ENCODE measurements around the gene MICB. TPM values are rescaled to one million over a fixed set of nuclear protein-coding genes. Genes with fewer than 3 reads are reported as not detected.
A peak's percentile ranks its signal among the peaks of the same experiment; 100 is the strongest.
"Not testable (repeated sequence)": the region's sequence is repeated elsewhere in the genome, so short reads cannot be mapped to it uniquely, and the experiment has no call there.

The MICB gene
- 1 to 10 TPM; 2.1 to 2.2 TPM for total RNA-seq
- long read RNA-seq, partial matches to known transcripts, result 0 of 2 reads
- long read RNA-seq, other reads (novel, unspliced or antisense), result 0 of 2 reads

DNA sequence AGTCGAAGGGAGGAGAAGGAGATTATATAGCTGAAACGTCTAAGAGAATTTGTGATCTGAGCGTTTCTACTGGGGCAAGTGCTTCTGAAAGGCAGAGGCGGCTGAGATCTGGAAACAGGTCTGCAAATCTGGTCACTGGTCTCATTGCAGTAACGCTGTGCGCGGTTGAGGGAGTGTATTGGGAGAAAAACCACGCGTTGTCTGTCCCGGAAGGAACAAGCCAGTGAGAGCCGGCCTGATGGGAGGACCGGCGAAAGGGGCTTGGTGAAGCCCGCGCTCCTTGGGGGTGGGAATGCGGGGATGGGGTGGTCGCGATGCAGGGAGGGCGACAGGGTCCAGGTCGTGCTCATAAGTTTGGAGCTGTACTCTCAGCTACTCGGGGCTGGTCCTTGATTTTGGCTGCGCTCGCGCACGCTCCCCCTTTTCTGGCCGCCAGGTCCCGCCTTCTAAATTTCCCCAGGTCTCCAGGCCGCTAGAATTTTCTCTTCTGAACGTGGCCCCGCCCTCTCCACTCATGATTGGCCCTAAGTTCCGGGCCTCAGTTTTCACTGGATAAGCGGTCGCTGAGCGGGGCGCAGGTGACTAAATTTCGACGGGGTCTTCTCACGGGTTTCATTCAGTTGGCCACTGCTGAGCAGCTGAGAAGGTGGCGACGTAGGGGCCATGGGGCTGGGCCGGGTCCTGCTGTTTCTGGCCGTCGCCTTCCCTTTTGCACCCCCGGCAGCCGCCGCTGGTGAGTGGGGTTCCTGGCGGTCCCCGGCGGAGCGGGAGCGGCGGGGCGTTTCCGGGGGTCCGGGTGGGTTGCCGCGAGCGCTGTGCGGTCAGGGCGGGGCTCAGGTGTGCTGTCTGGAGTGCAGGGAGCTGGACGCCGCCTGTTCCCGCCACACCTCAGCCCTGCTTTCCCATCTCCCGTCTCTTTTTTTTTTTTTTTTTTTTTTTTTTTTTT lies at the start of gene MICB:
MICB (plus strand) TSS at position 615 of the 946 bp plus-strand sequence; CDS start at position 664, 49 bp downstream.
- peak; percentile 84 for DNase-seq
- ATAC-seq, result peak; percentile 68 to 80
- intact Hi-C loops (cut with DNase I), result loop anchor here in 1 of 2 donors (5.0 kb wide), 1 partner anchor 44 kb away; the partner anchor contains the start of gene DDX39B

DNA sequence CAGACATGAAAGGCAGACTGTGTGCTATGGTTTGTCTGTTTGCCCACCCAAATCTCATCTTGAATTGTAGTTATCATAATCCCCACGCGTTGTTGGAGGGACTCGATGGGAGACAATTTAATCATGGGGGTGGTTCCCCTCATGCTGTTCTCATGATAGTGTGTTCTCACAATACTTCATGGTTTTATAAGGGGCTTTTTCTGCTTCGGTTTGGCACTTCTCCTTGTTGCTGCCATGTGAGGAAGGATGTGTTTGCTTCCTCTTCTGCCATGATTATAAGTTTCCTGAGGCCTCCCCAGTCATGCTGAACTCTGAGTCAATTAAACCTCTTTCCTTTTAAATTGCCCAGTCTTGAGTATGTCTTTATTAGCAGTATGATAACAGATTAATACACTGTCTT lies 47.2 kb upstream of the MICB start:
- intact Hi-C loops (cut with DNase I), result no loop called here
- no peak for ATAC-seq
- DNase-seq, result no peak

DNA sequence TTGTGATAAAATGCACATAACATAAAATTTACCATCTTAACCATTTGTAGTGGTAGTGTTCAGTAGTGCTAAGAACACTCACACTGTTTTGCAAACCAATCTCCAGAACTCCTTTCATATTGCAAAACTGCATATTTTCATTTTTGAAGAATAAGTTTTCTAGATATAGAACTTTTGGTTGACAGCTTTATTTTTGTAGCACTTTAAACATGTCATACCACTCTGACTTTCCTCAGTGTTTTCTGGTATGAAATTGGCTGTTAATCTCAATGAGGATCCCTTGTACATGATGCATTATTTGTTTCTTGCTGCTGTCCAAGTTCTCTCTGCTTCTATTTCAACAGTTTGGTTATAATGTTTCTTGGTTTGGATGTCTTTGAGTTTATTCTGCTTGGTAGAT lies 45.1 kb upstream of the MICB start:
- ATAC-seq (no peak), DNase-seq (no peak)
- intact Hi-C loops (cut with DNase I), result no loop called here

DNA sequence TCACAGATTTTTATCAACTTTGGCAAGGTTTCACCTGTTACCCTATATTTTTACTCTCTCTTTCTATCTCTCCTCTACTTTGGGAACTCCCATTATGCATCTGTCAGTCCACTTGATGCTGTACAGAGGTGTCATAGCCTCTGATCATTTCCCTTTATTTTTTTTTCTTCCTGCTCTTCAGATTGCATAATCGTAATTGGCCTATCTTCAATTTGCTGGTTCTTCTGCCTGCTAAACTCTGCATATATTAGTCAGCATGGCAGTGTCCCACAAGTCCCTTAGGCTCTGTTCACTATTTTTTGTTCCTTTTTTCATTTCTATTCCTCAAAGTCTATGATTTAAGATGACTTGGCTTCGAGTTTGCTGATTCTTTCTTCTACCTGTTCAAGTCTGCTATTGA lies 44.7 kb upstream of the MICB start:
- ATAC-seq (no peak), DNase-seq (no peak)
- intact Hi-C loops (cut with DNase I), result no loop called here

DNA sequence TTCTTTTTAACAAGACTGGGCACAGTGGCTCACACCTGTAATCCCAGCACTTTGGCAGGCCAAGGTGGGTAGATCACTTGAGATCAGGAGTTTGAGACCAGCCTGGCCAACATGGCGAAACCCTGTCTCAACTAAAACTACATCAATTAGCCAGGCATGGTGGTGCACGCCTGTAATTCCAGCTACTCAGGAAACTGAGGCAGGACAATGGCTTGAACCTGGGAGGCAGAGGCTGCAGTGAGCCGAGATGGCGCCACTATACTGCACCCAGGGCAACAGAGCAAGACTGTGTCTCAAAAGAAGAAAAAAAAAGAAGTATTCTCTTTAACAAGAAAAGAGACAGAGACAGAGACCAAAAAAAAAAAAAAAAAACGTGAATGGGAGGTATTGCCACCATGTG lies 38.1 kb upstream of the MICB start:
- ATAC-seq; DNase-seq; intact Hi-C loops (cut with DNase I): not testable (repeated sequence)

DNA sequence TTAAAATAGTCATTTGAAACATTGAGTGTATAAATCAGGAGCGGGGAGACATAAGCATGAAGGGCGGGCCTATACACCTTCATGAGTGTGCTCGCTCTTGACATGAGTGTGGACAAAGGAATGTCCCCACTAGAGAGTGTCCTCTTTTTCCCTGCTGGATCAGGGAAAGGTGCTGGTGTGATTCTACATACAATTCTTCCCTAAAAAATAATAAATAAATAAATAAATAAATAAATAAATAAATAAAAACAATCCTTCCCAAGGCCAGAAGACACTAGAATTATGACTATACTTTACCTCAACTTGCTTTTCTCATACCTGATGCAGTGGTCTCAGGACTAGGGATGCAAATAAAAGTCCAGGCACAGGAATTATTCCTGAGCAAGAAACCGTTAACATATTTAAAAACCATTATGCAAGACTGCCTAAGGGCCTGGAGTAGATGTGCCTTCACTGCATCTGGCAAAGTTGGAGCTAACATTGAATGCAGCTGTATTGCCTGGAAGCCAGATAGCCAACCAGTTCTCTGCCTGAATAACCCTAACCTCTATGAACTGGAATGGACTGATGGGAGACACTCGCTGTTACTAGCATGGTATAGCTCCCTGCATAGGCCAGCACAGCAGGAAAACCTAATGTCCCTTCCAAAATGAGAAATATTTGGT lies 37.5 kb upstream of the MICB start:
- intact Hi-C loops (cut with DNase I), result no loop called here
- ATAC-seq (no peak), DNase-seq (no peak)

DNA sequence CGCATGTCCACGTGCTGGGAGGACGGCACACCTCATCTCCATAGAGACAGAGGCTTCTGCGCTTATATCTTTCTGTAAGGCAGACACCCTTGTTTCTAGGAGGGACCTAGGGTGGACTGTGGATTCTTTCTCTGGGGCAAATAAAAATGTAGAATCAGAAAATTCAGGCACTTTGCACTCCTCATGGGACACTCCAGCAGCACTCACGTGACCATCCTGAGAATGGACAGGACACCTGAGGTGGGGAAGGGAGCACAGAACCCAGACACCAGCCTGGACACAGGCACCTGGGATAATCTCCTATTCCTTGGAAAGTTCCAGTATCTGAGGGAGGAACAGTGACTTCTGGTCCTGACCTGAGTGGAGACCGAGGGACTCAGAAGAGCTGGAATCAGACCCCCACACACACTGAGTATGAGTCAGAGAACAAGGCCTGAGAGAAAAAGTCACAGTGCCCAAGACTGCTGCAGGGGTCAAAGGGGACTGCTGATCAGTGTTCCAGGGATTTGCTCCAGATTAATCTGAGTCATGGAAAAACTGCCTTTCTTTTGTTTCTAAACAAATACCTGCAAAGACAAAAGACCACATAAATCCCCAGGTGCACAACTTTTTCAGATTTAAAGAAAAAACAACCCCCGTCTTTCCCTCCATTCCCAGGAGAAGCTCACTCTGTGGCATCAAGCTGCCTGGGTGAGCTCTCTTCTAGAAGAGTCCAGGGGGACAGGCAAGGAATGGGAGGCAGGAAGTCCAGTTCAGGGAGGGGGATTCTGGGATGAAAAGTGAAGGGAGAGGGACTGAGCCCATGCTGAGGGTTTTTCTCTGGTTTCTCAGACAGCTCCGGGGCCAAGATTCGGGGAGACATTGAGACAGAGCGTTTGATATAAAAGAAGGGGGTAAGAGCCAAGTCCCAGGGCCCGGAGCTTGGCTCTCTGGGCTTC lies 35.6 kb upstream of the MICB start:
- intact Hi-C loops (cut with DNase I), result no loop called here
- peak; percentile 20 to 38 for ATAC-seq
- no peak for DNase-seq

DNA sequence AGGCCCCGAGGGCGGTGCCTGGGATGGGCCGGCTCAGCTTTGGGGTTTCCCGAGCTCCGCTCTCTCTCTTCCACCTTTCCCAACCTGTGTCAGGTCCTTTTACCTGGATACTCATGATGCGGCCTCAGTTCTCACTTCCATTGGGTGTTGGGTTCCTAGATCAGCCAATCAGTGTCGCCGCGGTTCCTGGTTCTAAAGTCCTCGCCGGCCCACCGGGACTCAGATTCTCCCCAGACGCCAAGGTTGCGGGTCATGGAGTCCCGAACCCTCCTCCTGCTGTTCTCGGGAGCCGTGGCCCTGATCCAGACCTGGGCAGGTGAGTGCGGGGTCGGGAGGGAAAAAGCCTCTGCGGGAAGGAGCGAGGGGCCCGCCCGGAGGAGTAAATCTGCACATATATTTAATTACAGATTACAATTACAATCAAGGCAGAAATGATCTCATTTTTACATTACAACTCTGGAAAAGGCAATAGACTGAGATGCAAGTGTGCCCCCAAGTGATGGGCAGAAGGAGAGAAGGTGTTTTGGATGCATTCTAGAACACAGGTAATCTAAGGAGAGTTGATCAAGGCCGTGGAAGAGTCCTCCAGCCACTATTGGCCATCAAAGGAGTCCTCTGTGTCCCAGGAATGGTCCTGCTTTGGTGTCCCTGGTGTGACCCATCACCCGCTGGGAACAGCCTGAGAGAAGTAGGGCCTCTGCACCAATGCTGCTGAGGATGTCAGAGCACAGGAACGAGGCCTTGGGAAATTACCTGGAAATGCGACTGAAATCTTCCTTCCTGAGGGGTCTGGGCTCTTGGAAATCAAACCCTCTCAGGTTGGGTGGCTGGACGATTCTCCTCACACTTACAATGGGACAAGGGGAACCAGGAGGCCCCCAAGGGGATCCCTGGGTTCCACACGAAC lies 34.7 kb upstream of the MICB start:
- peak; percentile 98 for ATAC-seq
- peak; percentile 88 for DNase-seq
- intact Hi-C loops (cut with DNase I), result no loop called here

DNA sequence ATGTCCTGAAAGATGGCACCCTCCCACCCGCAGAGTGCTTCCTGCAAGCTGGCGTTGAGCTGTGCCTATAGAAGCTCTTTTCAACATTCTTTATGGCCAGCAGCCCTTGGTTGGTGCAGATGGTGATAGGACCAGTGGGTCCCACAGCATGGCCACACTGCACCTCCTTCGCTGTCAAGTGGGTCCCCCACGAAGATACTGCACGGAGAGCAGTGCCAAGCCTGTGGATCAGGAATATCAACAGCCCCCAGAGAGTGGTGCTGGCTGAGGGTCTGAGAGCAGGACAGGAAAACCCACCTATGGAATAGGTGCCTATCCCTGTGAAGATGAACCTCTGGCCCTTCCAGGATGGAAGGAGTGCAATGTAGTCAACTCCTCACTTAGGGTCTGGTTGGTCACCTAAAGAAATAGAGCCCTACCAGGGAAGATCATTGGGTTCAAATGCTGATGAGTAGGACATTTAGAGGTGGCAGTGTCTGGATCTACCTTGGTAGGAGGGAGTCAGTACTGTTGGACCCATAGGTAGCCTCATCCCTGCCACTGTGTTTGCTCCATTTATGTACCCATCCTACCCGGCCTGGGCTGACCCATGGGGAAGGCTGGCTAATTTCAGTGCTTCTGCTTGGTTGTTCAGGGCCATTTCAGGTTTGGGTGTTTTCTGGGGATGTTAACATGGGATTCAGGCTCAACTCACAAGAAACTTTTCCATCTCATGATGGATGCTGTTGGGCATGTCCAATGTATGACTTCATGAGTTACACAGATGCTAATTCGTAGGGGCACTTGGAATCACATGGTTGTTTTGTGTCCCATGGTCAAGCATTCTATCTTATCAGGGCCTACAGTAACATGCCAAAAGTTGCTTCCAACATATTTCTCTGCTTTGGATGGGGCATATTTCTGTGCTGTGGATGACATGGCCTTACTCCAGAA lies 33.4 kb upstream of the MICB start:
- no peak for ATAC-seq
- intact Hi-C loops (cut with DNase I), result no loop called here
- no peak for DNase-seq

DNA sequence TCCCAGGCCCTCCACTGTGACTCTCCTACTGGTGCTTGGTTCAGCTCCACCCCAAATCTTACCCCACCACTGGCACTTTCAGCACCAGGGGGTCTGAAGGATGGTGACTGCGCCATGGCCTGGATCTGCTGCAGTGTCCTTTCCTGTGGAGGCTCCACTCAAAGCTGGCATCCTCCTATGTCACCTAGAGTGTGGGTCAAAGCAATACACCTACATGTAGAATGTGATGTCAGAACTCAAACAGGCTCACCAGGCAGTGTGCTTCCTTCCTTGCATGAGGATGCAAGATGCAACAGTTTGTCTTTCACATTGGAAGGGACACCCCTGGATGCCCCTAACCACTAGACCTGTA lies 32.8 kb upstream of the MICB start:
- intact Hi-C loops (cut with DNase I), result no loop called here
- DNase-seq, result no peak
- ATAC-seq, result no peak

DNA sequence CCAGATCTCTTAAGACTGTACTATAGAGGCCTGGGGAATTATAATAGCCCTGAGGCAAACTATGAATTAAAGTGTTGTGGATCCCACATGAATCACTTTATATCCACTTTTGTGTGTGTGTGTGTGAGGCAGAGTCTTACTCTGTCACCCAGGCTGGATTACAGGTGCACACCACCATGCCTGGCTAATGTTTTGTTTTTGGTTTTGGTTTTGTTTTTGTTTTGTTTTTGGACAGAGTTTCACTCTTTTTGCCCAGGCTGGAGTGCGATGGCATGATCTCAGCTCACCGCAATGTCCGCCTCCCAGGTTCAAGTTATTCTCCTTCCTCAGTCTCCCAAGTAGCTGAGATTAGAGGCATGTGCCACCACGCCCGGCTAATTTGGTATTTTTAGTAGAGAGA lies 32.2 kb upstream of the MICB start:
- DNase-seq (no peak), ATAC-seq (no peak)
- intact Hi-C loops (cut with DNase I), result no loop called here

DNA sequence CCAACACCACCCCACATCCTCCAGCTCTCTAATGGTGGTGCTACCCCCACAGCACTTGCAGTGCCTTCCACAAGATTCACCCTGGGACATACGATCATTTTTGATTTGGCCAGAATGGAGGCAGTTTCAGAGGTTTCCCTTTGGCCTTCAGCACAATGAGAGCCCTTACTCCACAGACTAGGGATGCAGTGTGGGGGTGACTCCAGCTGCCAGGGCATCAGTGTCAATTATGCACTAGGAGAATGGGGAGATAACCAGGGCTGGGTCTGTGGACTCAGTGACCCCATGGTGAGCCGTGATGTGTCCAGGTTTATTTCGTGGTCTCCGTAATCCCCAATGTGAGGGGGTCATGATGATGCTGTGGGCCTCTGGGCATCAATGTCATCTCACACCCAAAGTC lies 31.5 kb upstream of the MICB start:
- ATAC-seq, result no peak
- intact Hi-C loops (cut with DNase I), result no loop called here
- no peak for DNase-seq

DNA sequence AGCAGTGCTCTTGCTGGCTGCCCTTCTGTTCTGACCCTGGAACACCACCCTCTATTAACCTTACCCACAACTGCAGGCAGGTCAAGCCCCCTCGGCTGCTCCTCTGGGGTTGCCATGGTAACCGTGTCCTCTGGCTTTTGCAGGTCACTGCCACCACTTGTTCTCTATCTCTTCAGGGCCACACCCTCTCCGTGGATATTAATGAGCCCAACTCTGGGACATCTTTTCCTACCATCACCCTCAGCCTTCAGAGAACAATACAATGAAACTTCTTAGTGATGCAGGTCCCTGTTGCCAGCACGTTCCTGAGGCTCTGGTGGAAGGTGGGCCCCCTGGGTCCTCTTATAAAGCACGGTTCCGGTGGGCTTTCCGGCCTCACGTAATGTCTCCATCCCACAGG lies 30.8 kb upstream of the MICB start:
- intact Hi-C loops (cut with DNase I), result no loop called here
- ATAC-seq (no peak), DNase-seq (no peak)

DNA sequence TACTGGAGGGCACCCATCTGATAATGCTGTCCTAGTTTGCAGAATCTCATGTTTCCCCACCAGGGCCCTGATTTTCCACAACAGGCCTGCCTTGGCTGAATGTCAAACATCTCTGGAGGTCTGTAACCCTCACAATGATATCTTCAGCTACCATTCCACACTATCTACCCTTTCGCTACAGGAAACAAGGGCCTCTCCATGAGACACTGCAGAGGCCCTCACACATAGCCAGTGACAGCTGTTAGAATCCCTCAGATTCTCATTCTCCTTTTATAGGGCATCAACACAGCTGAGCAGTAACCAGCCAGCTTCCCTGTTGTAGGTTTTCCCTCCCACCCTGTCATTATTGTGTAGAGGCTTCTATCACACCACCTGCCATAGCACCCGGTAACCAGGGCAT lies 29.6 kb upstream of the MICB start:
- intact Hi-C loops (cut with DNase I), result no loop called here
- DNase-seq, result no peak
- ATAC-seq, result no peak

DNA sequence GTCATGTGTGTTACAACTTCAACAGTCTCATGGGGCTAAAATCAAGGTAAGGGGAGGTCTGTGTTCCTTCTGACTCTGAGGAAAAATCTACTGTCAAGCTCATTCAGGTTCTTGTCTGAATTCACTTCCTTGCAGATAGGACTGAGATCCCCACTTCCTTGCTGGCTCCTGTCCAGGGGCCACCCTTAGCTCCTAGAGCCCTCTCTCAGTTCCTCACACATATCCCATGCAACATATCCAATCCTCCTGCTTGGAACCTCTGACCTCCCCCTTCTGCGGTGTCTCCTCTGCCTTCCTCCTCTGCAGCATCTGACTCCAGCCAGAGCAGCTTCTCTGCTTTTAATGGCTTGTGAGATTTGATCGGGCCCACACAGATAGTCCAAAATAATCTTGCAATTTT lies 27.1 kb upstream of the MICB start:
- intact Hi-C loops (cut with DNase I), result no loop called here
- ATAC-seq, result no peak
- no peak for DNase-seq

DNA sequence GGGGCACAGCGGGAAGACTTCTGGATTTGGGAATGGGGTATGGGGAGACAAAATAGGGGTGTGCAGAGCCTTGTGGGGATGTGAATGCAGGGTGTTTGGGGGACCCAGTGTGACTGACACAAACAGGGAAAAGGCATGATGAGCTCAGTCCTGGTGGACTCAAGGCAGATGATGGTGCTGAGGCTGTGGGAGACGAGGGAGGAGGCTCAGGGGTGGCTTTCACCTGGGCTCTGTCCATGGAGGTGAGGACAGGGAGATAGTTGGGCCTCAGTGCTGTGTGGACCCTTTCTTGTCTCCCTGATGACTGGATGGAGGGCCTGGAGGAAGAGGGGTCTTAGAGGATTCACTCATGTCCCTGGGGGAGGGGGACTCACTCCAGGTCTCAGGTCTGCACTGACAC lies 26.2 kb upstream of the MICB start:
- DNase-seq (no peak), ATAC-seq (no peak)
- intact Hi-C loops (cut with DNase I), result no loop called here

DNA sequence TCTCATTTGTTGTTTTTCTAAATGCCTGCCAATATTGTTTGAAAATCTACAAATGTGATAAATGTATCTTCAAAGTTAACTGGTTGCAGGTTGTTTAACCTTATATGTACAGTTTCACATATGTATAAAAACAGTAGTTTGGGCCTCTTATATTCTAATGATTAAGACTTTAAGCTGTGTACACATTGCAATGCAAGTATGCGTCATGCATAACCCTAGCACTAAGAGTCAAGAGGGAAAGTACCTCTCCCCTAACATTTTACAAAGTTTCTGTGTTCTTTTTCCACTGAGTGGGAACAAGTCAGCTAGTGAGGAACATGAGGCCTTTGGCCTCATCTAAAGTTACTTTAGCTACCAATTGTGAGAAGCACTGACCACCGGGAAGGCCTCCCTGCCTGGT lies 25.7 kb upstream of the MICB start:
- intact Hi-C loops (cut with DNase I), result no loop called here
- ATAC-seq (no peak), DNase-seq (no peak)
